GM19395 (cell line): ENCODE results near the gene PFDN2.

Source experiments
- ATAC-seq: cut with Tn5 transposase; IDR thresholded peaks from one replicate; pipeline ENCODE4 v1.9.1; 2021; ENCODE audit warnings: mild to moderate bottlenecking, moderate library complexity; ENCODE audit not compliant: unreplicated experiment

The PFDN2 gene

GRCh38 chr1:161061419-161061818 lies 56.4 kb downstream of the PFDN2 start:
- no peak for ATAC-seq

- ATAC-seq, result no peak
Measured at GRCh38 chr1:161059293-161059692, 58.5 kb downstream of the PFDN2 start.

GRCh38 chr1:161054805-161055204 lies 63.0 kb downstream of the PFDN2 start:
- ATAC-seq, result no peak

- no peak for ATAC-seq
Measured at GRCh38 chr1:161054232-161054631, 63.6 kb downstream of the PFDN2 start.

- no peak for ATAC-seq
Measured at GRCh38 chr1:161052899-161053298, 64.9 kb downstream of the PFDN2 start.

GRCh38 chr1:161051219-161051618 lies 66.6 kb downstream of the PFDN2 start:
- ATAC-seq, result no peak
